ENCODE data around the gene PLAC8.
"Not testable (repeated sequence)": the region's sequence is repeated elsewhere in the genome, so short reads cannot be mapped to it uniquely, and the experiment has no call there.

The PLAC8 gene

GRCh38 chr4:83048781-83049180 lies 65.7 kb downstream of the PLAC8 start:
- H3K4me1 Mint-ChIP-seq: peaks cover 15% of the 10 kb centered on the region
- not testable (repeated sequence) for H3K9me3 Mint-ChIP-seq, H3K27me3 Mint-ChIP-seq, H3K27ac Mint-ChIP-seq, H3K36me3 Mint-ChIP-seq, H3K4me3 Mint-ChIP-seq

- peaks cover 7% of the 10 kb centered on the region for H3K36me3 Mint-ChIP-seq
- no peak overlapping the region for H3K27ac Mint-ChIP-seq
Observed at GRCh38 chr4:83046693-83047473, 67.6 kb downstream of the PLAC8 start.

DNA sequence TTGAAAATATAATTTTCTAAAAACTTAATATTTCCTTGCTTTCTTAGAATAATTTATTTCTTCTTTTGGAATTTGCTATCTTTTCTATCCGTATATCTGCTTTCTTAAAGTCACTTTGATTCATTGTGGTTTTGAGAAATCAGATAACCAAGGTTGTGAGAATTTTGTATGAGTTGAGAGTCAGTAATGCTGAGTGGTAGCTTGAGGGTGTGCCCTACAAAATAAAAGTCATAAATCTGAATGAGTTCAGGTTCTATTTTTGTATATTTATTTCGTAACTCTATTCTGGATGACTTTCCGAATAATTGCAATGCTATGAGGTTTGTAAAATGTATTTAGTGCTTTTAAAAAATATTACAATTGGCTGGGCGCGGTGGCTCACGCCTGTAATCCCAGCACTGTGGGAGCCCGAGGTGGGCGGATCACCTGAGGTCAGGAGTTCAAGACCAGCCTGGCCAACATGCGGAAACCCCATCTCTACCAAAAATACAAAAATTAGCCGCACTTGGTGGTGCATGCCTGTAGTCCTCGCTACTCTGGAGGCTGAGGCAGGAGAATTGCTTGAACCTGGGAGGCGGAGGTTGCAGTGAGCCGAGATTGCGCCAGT lies 70.6 kb downstream of the PLAC8 start:
- Mint-ChIP-seq H3K36me3 (peaks cover 5% of the 10 kb centered on the region), H3K9me3 (no peaks in the 10 kb centered on the region), H3K27ac (no peak overlapping the region), H3K4me3 (no peak overlapping the region), H3K27me3 (no peaks in the 10 kb centered on the region), H3K4me1 (peaks cover 35% of the 10 kb centered on the region)

More at GRCh38 chr4:83046693-83047473, 67.6 kb downstream of the PLAC8 start:
- H3K9me3 Mint-ChIP-seq: no peaks in the 10 kb centered on the region
- no peak overlapping the region for H3K4me3 Mint-ChIP-seq
- H3K4me1 Mint-ChIP-seq: peaks cover 19% of the 10 kb centered on the region
- no peaks in the 10 kb centered on the region for H3K27me3 Mint-ChIP-seq

DNA sequence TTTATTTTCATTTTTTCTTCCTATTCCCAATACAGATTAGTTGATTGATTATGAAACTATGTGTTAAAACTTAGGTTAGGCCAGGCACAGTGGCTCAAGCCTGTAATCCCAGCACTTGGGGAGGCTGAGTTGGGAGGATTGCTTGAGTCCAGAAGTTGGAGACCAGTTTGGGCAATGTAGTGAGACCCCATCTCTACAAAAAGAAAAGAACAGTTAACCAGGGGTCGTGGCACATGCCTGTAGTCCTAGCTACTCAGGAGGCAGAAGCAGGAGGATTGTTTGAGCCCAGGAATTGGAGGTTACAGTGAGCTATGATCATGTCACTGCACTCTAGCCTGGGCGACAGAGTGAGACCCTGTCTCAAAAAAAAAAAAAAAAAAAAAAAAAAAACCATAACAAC lies 71.4 kb downstream of the PLAC8 start:
- H3K9me3 Mint-ChIP-seq, H3K36me3 Mint-ChIP-seq, H3K4me3 Mint-ChIP-seq, H3K27me3 Mint-ChIP-seq: not testable (repeated sequence)
- Mint-ChIP-seq H3K27ac (peak overlapping the region; percentile 11), H3K4me1 (peaks cover 37% of the 10 kb centered on the region)

DNA sequence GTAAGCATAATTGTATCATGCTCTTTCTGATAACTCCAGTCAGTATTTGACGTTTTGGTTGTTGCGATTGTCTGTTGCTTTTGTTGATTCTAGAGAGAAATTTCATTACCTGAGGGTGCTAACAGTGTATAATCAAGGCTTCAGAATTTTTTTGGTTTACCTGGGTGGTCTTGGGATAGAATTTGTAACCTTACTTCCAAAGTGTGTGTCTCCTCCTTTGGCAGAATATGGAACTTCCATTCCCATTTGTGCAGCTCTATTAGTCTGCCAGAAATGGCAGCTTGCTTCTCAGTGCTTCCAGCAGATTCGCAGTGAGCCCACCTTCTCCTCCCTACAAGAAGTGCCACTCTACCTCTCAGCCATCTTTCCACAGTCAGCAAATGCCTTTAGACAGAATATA lies 74.3 kb downstream of the PLAC8 start:
- no peaks in the 10 kb centered on the region for H3K9me3 Mint-ChIP-seq
- H3K27me3 Mint-ChIP-seq: no peaks in the 10 kb centered on the region
- no peak overlapping the region for H3K27ac Mint-ChIP-seq
- H3K4me3 Mint-ChIP-seq: no peak overlapping the region
- H3K4me1 Mint-ChIP-seq: peaks cover 46% of the 10 kb centered on the region
- peaks cover 5% of the 10 kb centered on the region for H3K36me3 Mint-ChIP-seq

Data from activated naive CD4-positive, alpha-beta T cell treated with anti-CD3 and anti-CD28 coated beads, Interleukin-2, amount 50 U/mL, for 24 hours (primary cell).